CD8-positive, alpha-beta memory T cell (primary cell): Measurements from ENCODE around the gene ARID3A. TPM values are rescaled to one million over a fixed set of nuclear protein-coding genes. Genes with fewer than 3 reads are reported as not detected.

Experiments
- CTCF ChIA-PET: fragments of 350-600 bp; sonication (Branson Sonifier 250); formaldehyde crosslinking; loops from one replicate; lab custom pipeline; 2021; ENCODE audit warnings: antibody characterized with exemption; lab: Charles Lee
- POLR2A ChIA-PET: fragments of 350-600 bp; sonication (Branson Sonifier 250); formaldehyde crosslinking; loops from one replicate; lab custom pipeline; 2021; ENCODE audit warnings: antibody characterized with exemption; lab: Charles Lee
- DNase-seq, 5 donors: peaks; one replicate each; pipeline versions ENCODE4 v3.0.0 to v3.0.0-alpha.2; 2020 to 2022; ENCODE audit warnings: mixed read lengths in 1 of 5
- H3K27ac ChIP-seq: one replicate; pipeline ENCODE4 v1.7.0; 2013; ENCODE audit warnings: low read depth, mild to moderate bottlenecking, low read length, moderate library complexity
- H3K27me3 ChIP-seq: 2 replicates; pipeline ENCODE4 v1.7.0; 2013; ENCODE audit warnings: low read length, mild to moderate bottlenecking; ENCODE audit not compliant: insufficient read depth, poor library complexity, severe bottlenecking
- H3K36me3 ChIP-seq: 2 replicates; pipeline ENCODE4 v1.7.0; 2013; ENCODE audit warnings: mild to moderate bottlenecking, low read length, moderate library complexity; ENCODE audit not compliant: insufficient read depth
- H3K4me1 ChIP-seq: 2 replicates; pipeline ENCODE4 v1.7.0; 2013; ENCODE audit warnings: mild to moderate bottlenecking, low read length, moderate library complexity; ENCODE audit not compliant: insufficient read depth
- H3K4me3 ChIP-seq: 2 replicates; pipeline ENCODE4 v1.7.0; 2013; ENCODE audit warnings: mild to moderate bottlenecking, low read length
- H3K9me3 ChIP-seq: 2 replicates; pipeline ENCODE4 v1.7.0; 2013; ENCODE audit warnings: mild to moderate bottlenecking, low read length
- H3K27ac Mint-ChIP-seq, 8 donors: one replicate each; pipeline ENCODE4 v1.8.0; 2020 to 2021; ENCODE audit warnings: mixed read lengths in 8 of 8, mild to moderate bottlenecking in 6 of 8, inconsistent platforms in 3 of 8, moderate library complexity in 3 of 8
- H3K27me3 Mint-ChIP-seq, 2 donors: one replicate each; pipeline ENCODE4 v1.8.0; 2020 to 2021; ENCODE audit warnings: mixed read lengths in 2 of 2, mild to moderate bottlenecking in 1 of 2, moderate library complexity in 1 of 2
- H3K36me3 Mint-ChIP-seq, 3 donors: one replicate each; pipeline ENCODE4 v1.8.0; 2020 to 2021; ENCODE audit warnings: mixed read lengths in 3 of 3, inconsistent platforms in 1 of 3, mild to moderate bottlenecking in 1 of 3
- H3K4me1 Mint-ChIP-seq, 3 donors: one replicate each; pipeline ENCODE4 v1.8.0; 2020 to 2021; ENCODE audit warnings: mixed read lengths in 3 of 3, inconsistent platforms in 1 of 3, mild to moderate bottlenecking in 1 of 3
- H3K4me3 Mint-ChIP-seq, 7 donors: one replicate each; pipeline ENCODE4 v1.8.0; 2020 to 2021; ENCODE audit warnings: mixed read lengths in 7 of 7, mild to moderate bottlenecking in 6 of 7, moderate library complexity in 4 of 7, inconsistent platforms in 2 of 7
- H3K9me3 Mint-ChIP-seq, 5 donors: one replicate each; pipeline ENCODE4 v1.8.0; 2020 to 2022; ENCODE audit warnings: mixed read lengths in 5 of 5, mild to moderate bottlenecking in 3 of 5, moderate library complexity in 2 of 5, inconsistent platforms in 1 of 5
- polyA plus RNA-seq: library from polyadenylated mRNA; unstranded; fragments of 300-500 nt; fragmentation: Illumina TruSeq; gene quantifications from one replicate; pipeline ENCODE4 v1.2.3, GENCODE V29; 2021
- total RNA-seq, 2 experiments: library from RNA; stranded (reverse); gene quantifications; one replicate each; pipeline ENCODE4 v1.2.3, GENCODE V29; 2021

Gene ARID3A
- total and polyA plus RNA-seq, 3 experiments from 2014 or later, result 0.49 to 15.9 (median 12.8) TPM

DNA sequence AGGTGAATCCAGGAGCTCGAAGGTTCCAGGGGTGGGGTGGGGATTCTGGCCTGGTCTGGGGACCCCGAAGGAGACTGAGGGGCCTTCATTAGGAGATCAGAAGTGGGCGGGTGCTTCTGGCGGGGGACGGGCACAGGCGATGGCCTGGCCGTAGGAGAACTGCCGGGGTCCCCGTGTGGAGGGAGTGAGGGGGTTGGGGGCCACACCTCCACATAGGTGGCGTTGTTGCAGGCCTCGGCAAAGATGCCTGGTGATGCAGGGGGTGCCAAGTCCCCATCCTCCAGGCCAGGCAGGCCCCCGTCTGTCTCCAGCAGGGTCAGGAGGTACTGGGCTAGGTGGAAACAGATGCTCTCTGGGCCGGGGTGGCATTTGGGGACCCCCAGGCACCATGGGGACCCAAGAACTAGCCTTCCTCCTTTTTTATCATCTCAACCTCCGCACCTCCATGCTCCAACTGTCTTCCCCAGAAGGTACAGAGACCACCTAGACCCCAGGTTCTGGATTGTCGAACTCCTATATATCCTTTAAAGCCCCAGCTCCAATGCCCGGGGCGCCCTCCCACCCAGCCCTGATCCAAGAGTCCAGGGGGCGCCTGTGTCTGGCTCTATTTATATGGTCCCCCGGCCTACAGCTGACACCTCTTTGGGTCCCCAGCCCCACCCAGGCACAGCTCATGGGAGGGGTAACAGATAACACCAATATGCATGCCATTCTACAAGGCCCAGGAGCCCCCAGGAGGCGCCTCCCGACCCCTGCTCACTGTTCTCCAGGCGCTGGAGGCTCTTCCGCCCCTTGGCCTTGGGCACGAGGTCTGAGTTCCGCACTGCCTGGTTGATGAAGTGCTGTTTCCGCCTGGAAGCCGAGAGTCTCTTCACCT is 24.4 kb upstream of the ARID3A start:
- ChIA-PET CTCF (interaction anchor here (0.7 to 3.3 kb wide), 3 partner anchors 8 to 38 kb away, joined by 3 to 13 read pairs (median 3); no protein-coding TSS in a partner anchor), POLR2A (interaction anchor here (0.5 to 2.0 kb wide), 2 partner anchors 8 to 17 kb away, joined by 3 to 9 read pairs; partner anchors contain the start of genes MED16 and RNU6-9)
- Histone ChIP-seq H3K4me3 (no peak overlapping the region), H3K27me3 (no peaks in the 10 kb centered on the region), H3K4me1 (peaks cover 27% of the 10 kb centered on the region), H3K36me3 (peaks cover 6% of the 10 kb centered on the region), H3K27ac (no peak overlapping the region), H3K9me3 (no peaks in the 10 kb centered on the region)
- Mint-ChIP-seq H3K36me3 (peaks cover 0 to 54% (median 3%) of the 10 kb centered on the region in 3 donors), H3K27ac (peak overlapping the region in 1 of 8 donors; percentile 47), H3K9me3 (no peaks in the 10 kb centered on the region), H3K4me3 (no peak overlapping the region), H3K27me3 (no peaks in the 10 kb centered on the region), H3K4me1 (peaks cover 2 to 44% (median 9%) of the 10 kb centered on the region in 3 donors)
- DNase-seq, result no peak

DNA sequence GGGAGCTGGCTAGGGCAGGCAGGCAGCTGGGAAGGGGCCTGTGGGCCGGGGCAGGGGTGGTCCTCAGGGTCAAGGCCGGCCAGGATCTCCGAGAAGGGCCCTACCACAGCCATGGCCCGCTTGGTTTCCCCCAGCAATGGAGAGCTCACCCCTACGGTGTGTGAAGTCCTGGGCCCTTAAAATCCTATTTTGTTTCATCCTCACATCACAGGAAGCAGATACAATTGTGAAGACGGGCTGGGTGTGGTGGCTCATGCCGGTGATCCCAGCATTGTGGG is 23.8 kb upstream of the ARID3A start:
- Histone ChIP-seq H3K27ac (no peak overlapping the region), H3K9me3 (no peaks in the 10 kb centered on the region), H3K27me3 (no peaks in the 10 kb centered on the region), H3K4me3 (no peak overlapping the region), H3K36me3 (peaks cover 6% of the 10 kb centered on the region), H3K4me1 (peaks cover 33% of the 10 kb centered on the region)
- Mint-ChIP-seq H3K4me3 (no peak overlapping the region), H3K27ac (peak overlapping the region in 4 of 8 donors; percentile 12 to 61 (median 49)), H3K9me3 (no peaks in the 10 kb centered on the region), H3K27me3 (no peaks in the 10 kb centered on the region), H3K36me3 (peaks cover 0 to 50% (median 0%) of the 10 kb centered on the region in 3 donors), H3K4me1 (peaks cover 8 to 46% (median 13%) of the 10 kb centered on the region in 3 donors)
- DNase-seq, result no peak
- ChIA-PET POLR2A (interaction anchor here (0.5 to 2.0 kb wide), 2 partner anchors 9 to 17 kb away, joined by 3 to 9 read pairs; partner anchors contain the start of genes MED16 and RNU6-9), CTCF (interaction anchor here (0.7 to 3.3 kb wide), 2 partner anchors 12 to 39 kb away, joined by 3 to 13 read pairs; no protein-coding TSS in a partner anchor)

DNA sequence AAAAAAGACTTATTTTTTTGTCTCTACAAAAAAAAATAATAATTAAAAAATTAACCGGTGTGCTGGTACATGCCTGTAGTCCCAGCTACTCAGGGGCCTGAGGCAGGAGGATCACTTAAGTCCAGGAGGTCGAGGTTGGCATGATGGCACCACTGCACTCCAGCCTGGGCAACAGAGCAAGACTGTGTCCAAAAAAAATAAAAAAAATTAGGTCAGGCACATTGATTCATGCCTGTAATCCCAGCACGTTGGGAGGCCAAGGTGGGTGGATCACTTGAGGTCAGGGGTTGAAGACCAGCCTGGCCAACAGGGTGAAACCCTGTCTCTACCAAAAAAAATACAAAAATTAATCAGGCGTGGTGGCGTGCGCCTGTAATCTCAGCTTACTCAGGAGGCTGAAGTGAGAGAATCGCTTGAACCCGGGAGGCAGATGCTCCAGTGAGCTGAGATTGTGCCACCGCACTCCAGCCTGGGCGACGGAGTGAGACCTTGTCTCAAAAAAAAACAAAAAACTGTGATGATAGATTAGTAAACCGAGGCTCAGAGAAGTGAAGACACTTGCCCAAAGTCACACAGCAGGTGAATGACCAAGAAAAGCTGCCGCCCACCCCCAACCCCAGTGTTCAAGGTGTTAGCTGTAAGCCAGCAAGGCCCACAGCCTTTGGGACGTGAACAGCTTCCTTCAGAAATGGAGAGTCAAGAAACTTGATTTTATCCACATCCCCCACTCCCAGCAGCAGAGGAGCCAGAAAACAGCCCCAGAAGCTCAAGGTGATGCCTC is 23.2 kb upstream of the ARID3A start:
- POLR2A ChIA-PET, result interaction anchor here (1.2 to 2.0 kb wide), 2 partner anchors 10 to 12 kb away, joined by 4 to 9 read pairs; partner anchors contain the start of genes MED16 and RNU6-9
- H3K4me3 ChIP-seq, result no peak overlapping the region
- no peaks in the 10 kb centered on the region for H3K27me3 Mint-ChIP-seq
- CTCF ChIA-PET, result interaction anchor here (0.7 to 3.3 kb wide), 3 partner anchors 11 to 39 kb away, joined by 3 to 13 read pairs (median 4); no protein-coding TSS in a partner anchor
- H3K27ac Mint-ChIP-seq, result no peak overlapping the region
- H3K27ac ChIP-seq, result no peak overlapping the region
- no peaks in the 10 kb centered on the region for H3K9me3 Mint-ChIP-seq
- H3K4me3 Mint-ChIP-seq, result no peak overlapping the region
- no peaks in the 10 kb centered on the region for H3K9me3 ChIP-seq
- peaks cover 39% of the 10 kb centered on the region for H3K4me1 ChIP-seq
- H3K36me3 Mint-ChIP-seq, result peaks cover 0 to 45% (median 0%) of the 10 kb centered on the region in 3 donors
- H3K27me3 ChIP-seq, result no peaks in the 10 kb centered on the region
- peaks cover 6% of the 10 kb centered on the region for H3K36me3 ChIP-seq
- no peak for DNase-seq
- H3K4me1 Mint-ChIP-seq, result peaks cover 14 to 52% (median 18%) of the 10 kb centered on the region in 3 donors

DNA sequence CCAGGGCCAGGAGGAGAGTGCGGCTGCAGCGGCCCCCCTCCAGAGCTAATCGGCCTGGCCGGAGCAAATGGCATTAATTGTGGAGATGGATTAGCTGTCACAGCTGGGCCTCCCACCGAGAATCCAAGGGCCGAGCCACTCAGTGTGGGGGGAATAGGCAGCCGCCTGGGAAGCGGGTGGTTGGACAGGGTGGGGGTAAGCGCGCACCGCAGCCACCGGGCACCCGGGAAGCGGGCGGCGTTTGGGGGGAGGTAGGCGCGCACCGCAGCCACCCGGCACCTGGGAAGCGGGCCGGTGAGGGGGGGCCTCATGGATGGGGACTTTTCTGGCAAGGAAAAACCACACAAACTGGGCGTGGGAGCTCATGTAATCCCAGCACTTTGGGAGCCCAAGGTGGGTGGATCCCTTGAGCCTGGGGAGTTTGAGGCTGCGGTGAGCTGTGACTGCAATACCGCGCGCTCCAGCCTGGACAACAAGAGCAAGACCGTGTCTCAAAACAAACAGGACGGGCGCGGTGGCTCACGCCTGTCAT is 22.5 kb upstream of the ARID3A start:
- no peak for DNase-seq
- no peaks in the 10 kb centered on the region for H3K27me3 Mint-ChIP-seq
- Histone ChIP-seq H3K9me3 (no peaks in the 10 kb centered on the region), H3K27me3 (no peaks in the 10 kb centered on the region), H3K27ac (no peak overlapping the region), H3K4me1 (peaks cover 40% of the 10 kb centered on the region), H3K36me3 (peaks cover 6% of the 10 kb centered on the region), H3K4me3 (no peak overlapping the region)
- CTCF ChIA-PET, result interaction anchor here (0.8 to 3.3 kb wide), 2 partner anchors 37 to 40 kb away, joined by 4 to 13 read pairs; no protein-coding TSS in a partner anchor
- peaks cover 0 to 42% (median 0%) of the 10 kb centered on the region in 3 donors for H3K36me3 Mint-ChIP-seq
- peaks cover 18 to 59% (median 19%) of the 10 kb centered on the region in 3 donors for H3K4me1 Mint-ChIP-seq
- no peak overlapping the region for H3K4me3 Mint-ChIP-seq
- POLR2A ChIA-PET, result interaction anchor here (1.2 to 2.0 kb wide), 2 partner anchors 10 to 11 kb away, joined by 4 to 9 read pairs; partner anchors contain the start of genes MED16 and RNU6-9
- no peak overlapping the region for H3K27ac Mint-ChIP-seq
- no peaks in the 10 kb centered on the region for H3K9me3 Mint-ChIP-seq

DNA sequence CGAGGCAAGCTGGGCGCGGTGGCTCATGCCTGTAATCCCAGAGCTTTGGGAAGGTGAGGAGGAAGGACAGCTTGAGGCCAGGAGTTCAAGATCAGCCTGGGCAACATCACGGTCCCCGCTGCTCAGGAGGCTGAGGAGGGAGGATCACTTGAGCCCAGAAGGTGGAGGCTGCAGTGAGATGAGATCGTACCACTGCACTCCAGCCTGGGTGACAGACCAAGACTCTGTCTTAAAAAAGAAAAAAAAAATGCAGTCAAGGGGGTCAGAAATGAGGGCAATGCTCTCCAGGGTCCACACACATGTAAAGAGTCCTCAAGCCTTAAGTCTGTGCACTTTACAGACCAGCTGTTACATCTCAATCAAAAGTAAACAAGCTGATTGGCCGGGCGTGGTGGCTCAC is 21.3 kb upstream of the ARID3A start:
- Histone ChIP-seq H3K27ac (no peak overlapping the region), H3K27me3 (no peaks in the 10 kb centered on the region), H3K4me1 (peaks cover 43% of the 10 kb centered on the region), H3K4me3 (no peak overlapping the region), H3K36me3 (peaks cover 6% of the 10 kb centered on the region), H3K9me3 (no peaks in the 10 kb centered on the region)
- no peak for DNase-seq
- Mint-ChIP-seq H3K36me3 (peaks cover 2 to 38% (median 3%) of the 10 kb centered on the region in 3 donors), H3K9me3 (peaks cover 0 to 2% (median 0%) of the 10 kb centered on the region in 5 donors), H3K4me1 (peaks cover 29 to 67% (median 30%) of the 10 kb centered on the region in 3 donors), H3K4me3 (no peak overlapping the region), H3K27ac (peak overlapping the region in 5 of 8 donors; percentile 26 to 74 (median 63)), H3K27me3 (no peaks in the 10 kb centered on the region)
- CTCF ChIA-PET, result interaction anchor here (1.0 to 3.3 kb wide), 2 partner anchors 16 to 41 kb away, joined by 3 to 13 read pairs; no protein-coding TSS in a partner anchor
- POLR2A ChIA-PET, result interaction anchor here (6.2 kb wide), 1 partner anchor 10 kb away, joined by 77 read pairs; the partner anchor contains the start of genes MED16 and RNU6-9

DNA sequence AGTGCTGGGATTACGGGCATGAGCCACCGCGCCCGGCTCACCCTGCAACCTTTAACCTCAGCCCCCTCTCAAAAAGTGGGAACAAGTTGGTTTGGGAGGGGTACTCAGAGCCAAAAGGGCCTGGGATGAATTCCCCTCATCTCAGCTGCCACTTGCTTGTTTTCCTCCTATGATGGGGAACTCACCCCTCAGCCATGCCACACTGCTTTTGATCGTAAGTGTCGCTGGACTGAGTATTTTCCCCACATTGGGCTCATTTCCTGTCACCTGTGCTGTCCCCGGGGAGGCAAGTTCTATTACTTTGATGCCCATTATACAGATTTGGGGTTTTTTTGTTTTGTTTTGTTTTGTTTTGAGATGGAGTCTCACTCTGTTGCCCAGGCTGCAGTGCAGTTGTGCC is 19.4 kb upstream of the ARID3A start:
- ChIA-PET POLR2A (interaction anchor here (1.3 to 6.2 kb wide), 3 partner anchors 9 to 161 kb away, joined by 4 to 77 read pairs (median 5); partner anchors contain the start of genes ARHGAP45, MED16 and RNU6-9), CTCF (interaction anchor here (1.0 to 5.0 kb wide), 7 partner anchors 13 to 50 kb away, joined by 3 to 50 read pairs (median 4); partner anchors contain the start of genes MED16 and RNU6-9)
- Mint-ChIP-seq H3K4me3 (peak overlapping the region in 5 of 7 donors; percentile 6 to 86 (median 33)), H3K36me3 (peaks cover 4 to 30% (median 5%) of the 10 kb centered on the region in 3 donors), H3K9me3 (peaks cover 0 to 3% (median 0%) of the 10 kb centered on the region in 5 donors), H3K27me3 (no peaks in the 10 kb centered on the region), H3K27ac (peak overlapping the region; percentile 57 to 100 (median 94)), H3K4me1 (peaks cover 36 to 72% (median 42%) of the 10 kb centered on the region in 3 donors)
- Histone ChIP-seq H3K9me3 (no peaks in the 10 kb centered on the region), H3K4me1 (peaks cover 50% of the 10 kb centered on the region), H3K36me3 (peaks cover 6% of the 10 kb centered on the region), H3K4me3 (no peak overlapping the region), H3K27me3 (no peaks in the 10 kb centered on the region), H3K27ac (peak overlapping the region; percentile 20)
- DNase-seq, result peak in 1 of 5 donors; percentile 46
